GM21717 (cell line): ENCODE data around the gene CGB5.
"Not testable (repeated sequence)": the region's sequence is repeated elsewhere in the genome, so short reads cannot be mapped to it uniquely, and the experiment has no call there.

Experiments used
- ATAC-seq: cut with Tn5 transposase; IDR thresholded peaks from one replicate; pipeline ENCODE4 v1.9.1; 2021; ENCODE audit warnings: mild to moderate bottlenecking, moderate library complexity; ENCODE audit not compliant: unreplicated experiment

CGB5 gene

DNA sequence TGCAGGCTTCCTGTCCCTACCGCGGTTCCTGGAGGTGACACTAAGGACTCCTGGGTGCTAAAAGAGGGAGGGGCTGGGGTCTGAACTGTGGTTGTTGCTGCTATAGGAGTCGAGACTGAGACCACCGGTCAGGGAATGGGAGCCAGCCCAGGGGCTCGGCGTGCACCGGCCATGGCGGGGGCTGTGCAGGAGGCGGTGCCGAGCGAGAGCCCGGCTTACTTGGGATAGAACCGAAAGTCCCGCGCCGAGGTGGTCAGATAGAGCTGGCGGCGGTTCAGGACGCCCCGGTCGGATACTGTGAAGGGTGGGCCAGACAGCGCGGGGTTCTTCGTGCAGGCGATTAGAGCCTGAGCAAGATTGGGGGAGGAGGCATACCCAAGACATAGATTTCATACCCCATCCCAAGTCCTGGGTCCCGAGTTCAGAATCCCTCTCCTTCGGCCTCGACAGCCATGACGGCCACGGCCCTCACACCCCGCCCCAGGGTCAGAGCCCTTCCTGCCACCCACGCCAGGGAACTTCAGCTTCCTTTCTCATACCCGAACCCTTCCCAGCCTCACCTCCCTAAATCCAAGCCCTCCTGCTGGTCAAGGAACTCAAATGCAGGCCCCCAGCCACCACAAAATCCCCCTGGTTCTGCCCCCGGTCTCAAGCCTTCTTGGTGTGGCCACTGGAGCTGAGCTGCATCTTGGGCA is 13.4 kb downstream of the CGB5 start:
- not testable (repeated sequence) for ATAC-seq

DNA sequence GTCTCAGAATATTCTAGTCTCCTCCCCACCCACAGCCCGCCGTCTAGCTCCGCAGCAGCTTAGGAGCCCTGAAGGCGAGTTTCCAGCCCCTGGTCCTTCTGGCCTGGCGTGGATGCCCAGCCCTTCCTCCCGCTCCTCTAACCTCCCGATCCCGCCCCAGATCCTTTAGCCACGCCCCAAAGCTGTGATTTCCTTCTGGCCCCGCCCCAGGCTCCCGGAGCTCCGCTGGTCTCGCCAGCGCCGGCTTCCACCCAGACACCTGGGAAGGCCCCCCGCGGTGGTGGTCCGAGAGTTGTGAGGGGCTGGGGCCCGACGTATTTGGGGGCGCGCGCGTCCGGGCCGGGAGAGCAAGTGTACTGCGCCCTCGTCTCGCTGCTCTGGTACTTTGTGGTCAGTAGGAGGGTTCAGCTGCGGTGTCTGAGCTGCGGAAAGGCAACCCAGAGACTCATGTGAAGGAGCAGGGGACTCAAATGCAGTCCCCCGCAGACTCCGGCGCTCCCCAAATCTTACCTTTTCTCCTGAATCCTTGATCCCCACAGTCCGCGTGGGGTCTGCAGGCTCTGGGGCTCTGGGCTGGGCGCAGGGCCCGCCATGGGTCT is 14.1 kb downstream of the CGB5 start, which contains the start of gene CGB7:
Gene CGB7 (minus strand): TSS at position 114 of the 599 bp plus-strand sequence. CDS start 2,374 bp downstream, outside the sequence.
- ATAC-seq: no peak

DNA sequence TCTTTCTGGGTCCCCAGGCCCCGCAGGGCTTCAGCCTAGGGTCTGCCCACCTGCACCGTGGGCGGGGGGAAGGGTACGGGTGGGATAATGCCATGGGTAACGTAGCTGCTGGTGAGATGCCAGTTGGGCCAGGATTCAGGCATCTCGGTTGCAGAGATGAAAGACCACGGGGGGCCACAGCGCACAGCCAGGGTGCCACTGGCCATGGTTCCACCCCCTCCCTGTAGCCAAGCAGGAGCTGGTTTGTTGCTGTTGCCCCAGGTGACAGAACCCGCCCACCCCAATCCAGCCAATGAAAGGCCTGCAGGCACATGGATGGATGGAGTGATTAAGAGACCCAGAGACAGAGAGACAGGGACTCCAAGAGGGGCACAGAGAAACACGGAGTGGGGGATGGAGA is 14.9 kb downstream of the CGB5 start:
- no peak for ATAC-seq

DNA sequence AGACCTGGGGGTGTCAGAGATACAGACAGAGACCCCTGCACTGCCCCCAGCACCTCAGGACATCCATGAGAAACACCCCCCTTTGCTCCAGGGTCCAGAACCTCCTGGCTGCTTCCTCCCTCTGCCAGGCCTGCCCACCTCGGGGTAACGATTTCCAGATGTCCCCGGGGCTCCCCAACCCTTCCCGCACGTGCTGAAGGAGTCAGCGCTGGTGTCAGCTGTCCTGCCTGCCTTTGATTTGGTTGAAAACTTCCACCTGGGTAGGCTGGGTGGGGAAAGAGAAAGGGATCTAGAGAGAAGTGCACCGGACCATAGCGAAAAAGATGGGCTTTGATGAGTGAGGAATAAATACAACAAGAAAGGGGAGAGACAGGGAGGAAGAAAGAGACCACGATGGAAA is 15.4 kb downstream of the CGB5 start:
- no peak for ATAC-seq

DNA sequence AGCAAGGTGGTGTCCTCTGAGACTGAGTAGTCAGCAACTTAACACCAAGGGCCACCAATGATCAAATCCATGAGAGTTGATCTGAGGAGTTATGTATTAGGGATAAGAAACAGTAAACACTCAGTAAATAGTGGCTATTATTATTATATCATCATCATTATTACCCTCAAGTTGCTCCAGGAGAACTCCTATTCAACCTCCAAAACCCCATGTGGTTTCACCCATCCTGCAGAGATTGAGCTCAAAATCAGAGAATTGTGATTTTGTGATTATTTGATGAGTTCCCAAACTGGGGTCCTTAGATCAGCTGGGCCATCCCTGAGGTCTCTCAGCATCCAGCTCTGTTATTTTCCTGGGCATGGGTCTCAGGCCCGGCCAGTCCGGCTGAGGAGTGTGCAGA is 17.4 kb downstream of the CGB5 start:
- ATAC-seq: no peak

DNA sequence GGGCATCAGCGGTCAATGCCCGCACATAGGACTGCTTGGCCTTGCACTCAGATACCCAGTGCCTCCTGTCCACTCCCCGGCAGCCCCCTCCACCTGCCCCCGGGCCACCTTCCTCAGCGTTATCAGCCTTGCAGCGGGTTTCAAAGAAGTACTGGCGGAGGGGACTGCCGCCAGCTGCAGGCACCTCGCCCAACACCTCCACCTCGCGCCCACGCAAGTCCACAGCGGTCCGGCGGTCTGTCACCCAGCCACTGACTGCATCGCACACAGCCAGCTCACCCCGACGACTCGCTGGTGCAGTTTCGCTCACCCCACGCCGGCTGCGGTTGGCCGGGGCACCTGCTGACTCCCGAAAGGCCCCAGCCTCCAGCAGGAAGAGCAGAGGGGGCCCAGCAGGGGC is 17.8 kb downstream of the CGB5 start:
- ATAC-seq: no peak

DNA sequence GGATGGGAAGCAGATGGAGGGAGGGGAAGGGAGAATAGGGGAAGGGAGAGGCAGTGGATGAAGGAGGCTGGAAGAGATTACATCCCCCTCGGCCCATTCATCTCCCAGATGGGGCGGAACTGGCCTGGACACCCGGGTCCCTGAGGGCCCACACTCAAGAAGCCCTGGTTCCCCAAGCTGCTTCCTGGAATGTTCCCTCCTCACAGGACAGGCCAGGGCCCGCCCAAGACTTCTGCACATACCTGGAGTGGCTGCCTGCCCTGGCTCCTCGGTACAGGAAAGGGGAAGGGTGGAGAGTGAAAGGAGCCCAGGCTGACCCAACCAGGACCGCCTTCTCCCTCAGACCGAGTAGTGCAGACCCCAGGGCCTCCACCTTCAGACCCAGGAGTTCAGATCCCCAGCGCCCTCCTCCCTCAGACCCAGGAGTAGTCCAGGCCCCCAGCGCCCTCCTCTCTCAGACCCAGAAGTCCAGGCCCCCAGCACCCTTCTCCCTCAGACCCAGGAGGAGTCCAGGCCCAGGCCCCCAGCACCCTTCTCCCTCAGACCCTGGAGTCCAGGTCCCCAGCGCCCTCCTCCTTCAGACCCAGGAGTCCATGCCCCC is 20.5 kb downstream of the CGB5 start:
- ATAC-seq: no peak

DNA sequence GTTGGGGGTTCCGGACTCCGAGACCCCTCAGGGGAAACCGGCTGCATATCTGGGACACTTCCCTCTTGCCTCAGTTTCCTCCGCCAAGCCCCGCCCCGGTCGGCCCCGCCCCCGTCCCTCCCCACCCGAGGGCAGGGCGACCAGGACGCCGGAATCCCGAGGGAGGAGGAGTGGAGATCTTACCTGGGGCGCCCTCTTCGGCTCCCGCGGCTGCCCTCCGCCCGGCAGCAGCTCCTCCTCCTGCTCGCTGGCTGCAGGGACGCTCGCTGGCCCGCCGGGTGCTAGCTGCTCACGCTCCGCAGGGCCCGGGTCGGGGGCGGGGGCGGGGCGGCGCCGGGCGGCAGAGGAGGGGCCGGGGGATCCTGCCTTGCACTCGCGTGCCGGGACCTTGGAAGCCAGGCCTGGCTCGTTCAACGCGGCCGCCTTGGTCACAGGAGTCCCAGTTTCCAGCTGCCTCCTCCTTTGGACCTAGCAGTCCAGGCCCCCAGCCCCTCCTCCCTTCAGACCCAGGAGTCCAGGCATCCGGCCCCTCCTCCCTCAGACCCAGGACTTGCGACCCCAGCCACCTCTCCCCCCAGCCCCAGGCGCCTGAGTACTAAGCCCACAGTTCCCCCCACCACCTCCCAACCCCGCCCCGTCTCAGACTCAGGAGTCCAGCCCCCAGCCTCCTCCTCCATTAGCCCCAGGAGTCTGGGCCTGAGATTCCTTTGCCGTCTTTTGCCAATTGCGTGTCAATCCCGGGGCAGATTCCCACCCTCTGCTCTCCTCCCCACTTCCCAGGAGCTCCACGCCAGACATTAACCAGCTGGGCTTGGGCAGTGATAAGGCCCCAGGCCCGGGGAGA is 21.3 kb downstream of the CGB5 start, which contains the start of gene NTF4:
Gene NTF4 (minus strand): TSS at position 51 of the 844 bp plus-strand sequence. CDS start 2,821 bp downstream, outside the sequence.
- no peak for ATAC-seq

DNA sequence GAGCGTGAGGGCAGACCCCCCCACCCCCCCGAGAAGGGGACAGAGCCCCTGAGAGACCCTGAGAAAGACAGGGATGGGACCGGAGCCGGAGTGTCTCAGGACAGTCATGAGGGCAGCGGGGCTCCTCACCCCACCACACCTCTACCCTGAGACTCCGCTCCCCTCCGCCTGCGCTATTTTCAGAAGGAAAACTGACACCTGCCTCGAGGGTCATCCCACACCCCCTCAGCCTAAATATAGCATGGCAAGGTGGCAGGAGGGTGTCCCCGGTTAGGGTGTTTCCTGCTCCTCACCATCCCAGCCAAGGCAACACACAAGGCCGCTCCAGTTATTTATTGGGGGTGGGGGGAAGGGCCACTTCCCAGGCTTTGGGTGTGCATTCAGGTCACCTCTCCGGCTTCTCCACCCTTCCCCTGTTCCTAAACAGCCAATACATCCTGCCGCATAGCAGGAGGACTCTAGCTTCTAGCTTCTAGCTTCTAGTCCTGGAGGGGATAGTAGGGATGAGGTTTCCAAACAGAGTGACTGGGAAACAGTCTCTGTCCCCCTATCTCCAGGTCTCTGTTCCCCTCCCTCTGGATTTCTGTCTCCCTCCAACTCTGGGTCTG is 22.4 kb downstream of the CGB5 start:
- ATAC-seq: no peak

DNA sequence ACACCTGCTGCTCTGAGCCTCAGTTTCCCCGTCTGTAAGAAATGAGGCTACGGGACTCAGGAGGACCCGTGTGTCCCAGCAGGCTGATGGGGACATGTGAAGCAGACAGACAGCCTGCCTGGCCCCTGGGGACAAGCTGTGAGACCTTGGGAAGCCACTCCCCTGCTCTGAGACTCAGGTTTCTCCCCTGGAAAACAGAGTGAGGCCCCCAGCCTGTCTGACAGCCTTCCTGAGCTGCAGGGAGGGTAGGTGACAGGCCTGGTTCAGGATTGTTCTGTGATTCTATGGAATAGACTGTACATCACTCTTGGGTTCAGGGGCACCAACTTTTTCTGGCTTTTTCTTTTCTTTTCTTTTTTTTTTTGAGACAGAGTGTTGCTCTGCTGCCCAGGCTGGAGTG is 23.9 kb downstream of the CGB5 start:
- ATAC-seq: no peak

DNA sequence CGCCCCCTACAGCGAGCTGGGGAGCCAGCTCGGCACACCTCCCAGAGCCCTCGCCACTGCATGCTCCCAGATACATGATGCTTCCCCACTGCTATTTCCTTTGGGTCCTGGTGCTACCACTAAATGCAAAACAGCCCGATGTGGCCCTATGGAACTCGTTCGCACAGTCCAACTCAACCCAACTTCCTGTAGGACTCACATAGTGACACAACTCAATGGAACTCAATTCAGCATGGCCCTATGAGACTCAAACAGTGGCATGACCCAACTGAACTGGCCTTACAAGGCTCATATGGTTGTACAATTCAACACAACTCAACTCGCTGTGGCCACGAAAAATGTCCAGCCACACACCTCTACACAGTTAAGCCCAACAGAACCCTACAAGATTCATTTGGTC is 25.4 kb downstream of the CGB5 start:
- no peak for ATAC-seq

DNA sequence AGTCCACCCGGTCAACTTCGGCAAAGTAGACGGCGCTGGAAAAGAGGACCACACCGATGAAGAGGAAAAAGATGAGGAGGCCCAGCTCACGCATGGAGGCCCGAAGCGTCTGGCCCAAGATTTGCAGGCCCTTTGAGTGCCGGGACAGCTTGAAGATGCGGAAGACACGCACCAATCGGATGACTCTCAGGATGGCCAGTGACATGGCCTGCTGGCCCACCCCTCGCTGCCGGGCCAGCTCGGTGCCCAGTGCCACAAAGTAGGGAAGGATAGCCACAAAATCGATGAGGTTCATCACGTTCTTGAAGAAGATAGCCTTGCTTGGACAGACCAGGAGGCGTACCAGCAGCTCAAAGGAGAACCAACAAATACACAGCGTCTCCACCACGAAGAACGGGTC is 26.8 kb downstream of the CGB5 start:
- no peak for ATAC-seq

DNA sequence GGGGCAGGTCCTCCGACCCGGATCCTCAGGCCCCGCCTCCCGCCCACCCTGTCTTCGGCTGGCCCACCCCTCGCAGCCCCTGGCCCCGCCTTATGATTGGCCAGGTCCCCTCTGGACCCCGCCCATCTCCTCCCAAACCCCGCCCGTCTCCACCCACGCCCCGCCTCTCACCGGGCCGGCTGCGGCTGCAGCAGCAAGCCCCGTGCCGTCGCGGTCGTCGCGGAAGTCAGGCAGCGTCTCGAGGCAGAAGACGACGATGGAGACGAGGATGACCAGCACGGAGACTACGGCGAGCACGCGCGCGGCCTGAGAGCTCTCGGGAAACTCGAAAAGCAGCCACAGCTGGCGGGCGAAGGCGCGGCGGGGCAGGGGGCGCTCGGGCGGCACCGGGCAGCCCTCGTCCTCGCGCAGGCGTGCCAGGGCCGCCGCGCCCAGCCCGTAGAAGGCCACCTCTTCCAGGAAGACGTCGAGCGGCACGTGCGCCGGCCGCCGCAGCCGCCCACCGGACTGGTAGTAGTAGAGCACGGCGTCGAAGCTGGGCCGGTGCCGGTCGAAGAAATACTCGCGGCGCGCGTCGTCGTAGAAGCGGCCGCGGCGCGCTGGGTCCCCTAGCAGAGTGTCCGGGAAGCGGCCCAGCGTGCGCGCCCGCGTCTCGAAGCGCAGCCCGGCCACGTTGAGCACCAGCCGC is 28.4 kb downstream of the CGB5 start:
- no peak for ATAC-seq

DNA sequence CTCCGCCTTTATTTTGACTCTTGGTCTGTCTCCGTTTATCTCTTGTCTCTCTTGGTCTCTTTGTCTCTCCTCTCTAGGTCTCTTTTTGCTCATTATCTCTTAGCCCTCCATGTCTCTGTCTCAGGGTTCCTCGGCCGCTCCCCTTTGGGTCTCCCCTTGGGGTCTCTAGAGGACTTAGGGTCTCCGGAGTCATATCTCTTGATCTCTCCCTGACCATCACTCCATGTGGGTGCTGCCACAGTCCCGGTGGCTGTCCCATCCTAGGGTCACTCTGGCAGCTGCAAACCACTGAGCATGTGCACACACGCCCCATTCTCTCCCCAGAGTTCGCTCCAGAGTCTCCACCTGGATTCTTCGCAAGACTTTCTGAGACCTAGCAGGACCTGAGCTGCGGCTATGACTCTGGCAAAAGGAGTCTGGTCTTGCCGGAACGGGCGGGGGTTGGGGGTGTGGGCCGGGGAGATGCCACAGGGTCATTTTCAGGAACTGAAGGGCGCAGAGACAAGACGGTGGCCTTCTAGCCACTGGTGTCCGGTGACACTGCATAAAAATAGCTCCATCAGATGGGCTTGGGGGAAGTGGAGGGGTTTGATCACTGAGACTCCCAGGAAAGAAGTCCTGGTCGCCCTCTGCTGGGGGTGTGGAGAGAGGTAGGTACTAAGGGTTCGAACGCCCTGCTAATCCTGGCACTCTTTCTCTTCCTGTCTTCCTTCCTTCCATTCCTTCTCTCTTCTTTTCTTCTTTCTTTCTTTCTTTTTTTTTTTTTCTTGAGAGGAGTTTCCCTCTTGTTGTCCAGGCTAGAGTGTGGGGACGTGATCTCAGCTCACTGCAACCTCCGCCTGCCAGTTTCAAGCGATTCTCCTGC is 30.1 kb downstream of the CGB5 start:
- ATAC-seq: no peak

DNA sequence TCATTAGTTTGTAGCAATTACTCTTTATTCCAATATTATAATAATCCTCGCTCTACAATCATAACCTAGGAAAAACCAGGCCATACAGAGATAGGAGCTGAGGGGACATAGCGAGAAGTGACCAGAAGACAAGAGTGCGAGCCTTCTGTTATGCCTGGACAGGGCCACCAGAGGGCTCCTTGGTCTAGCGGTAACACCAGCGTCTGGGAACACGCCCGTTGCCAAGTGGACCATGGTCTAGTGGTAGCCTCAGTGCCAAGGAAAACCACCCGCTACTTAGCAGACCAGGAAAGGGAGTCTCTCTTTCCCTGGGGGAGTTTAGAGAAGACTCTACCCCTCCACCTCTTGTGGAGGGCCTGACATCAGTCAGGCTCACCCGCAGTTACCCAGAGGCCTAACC is 31.2 kb downstream of the CGB5 start:
- not testable (repeated sequence) for ATAC-seq

DNA sequence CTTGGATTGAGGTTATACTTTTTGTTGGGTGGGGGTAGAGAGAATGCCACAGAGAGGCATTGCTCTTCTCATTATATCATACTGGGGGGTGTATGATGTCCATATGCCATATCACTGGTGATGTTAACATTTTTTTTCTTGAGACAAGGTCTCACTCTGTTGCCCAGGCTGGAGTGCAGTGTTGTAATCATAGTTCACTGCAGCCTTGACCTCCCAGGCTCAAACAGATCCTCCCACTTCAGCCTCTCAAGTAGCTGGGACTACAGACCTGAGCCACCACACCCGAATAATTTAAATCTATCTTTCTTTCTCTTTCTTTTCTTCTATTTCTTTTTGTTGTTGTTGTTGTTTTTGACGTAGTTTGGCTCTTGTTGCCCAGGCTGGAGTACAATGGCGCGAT is 36.7 kb downstream of the CGB5 start:
- no peak for ATAC-seq

DNA sequence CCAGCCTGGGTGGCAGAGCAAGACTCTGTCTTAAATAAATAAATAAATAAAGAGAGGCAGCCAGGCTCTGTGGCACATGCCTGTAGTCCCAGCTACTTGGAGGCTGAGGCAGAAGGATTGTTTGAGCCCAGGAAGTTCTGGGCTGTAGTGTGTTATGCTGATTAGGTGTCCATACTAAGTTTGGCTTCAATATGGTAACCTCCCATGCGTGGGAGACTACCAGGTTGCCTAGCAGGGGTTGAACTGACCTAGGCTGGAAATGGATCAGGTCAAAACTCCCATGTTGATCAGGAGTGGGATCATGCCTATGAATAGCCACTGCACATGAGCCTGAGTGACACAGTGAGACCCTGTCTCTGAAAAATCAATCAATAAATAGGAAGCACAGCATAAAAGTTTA is 37.6 kb downstream of the CGB5 start:
- ATAC-seq: no peak

DNA sequence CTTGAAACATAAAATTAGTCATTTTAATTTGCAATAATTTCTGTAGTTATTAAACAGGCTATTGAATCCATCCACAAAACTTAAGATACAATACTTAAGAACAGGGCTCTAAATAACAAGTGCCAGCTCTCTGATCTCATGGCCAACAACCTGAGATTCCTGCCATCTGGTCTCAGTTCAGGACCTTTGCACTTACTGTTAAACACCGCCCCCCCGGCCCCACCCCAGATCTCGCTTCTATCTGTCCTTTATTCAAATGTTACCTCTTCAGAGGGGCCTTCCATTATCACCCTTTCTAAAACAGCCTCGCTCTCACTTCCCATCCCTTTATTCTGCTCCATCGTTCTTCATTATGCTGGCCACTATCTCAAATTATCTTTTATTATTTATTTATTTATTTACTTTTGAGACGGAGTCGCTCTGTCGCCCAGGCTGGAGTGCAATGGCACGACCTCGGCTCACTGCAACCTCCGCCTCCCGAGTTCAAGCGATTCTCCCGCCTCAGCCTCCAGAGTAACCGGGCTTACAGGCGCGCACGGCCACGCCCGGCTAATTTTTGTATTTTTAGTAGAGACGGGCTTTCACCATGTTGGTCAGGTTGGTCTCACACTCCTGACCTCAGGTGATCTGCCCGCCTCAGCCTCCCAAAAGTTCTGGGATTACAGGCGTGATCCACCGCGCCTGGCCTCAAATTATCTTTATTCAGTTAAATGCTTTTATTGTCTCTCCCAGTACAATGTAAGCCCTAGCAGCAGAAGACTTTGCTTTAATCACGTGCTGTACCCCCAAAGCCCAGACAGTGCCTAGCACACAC is 40.8 kb downstream of the CGB5 start:
- no peak for ATAC-seq
